GM12892 (cell line): Measurements from ENCODE around the gene PTPRR.

ENCODE experiments used
- POLR2A ChIP-seq: IDR thresholded peaks from 2 replicates; pipeline ENCODE4 v1.6.1; 2011; ENCODE audit warnings: low read depth, low read length, control low read depth
- POLR2AphosphoS5 ChIP-seq: IDR thresholded peaks from 2 replicates; pipeline ENCODE4 v1.6.1; 2011; ENCODE audit warnings: low read depth, low read length, control low read depth
- TAF1 ChIP-seq: IDR thresholded peaks from 2 replicates; pipeline ENCODE4 v1.6.1; 2011; ENCODE audit warnings: low read depth, mild to moderate bottlenecking, control low read depth, low read length, borderline replicate concordance

- TF ChIP-seq POLR2A, result no peak
- no peak for TF ChIP-seq POLR2AphosphoS5
- TF ChIP-seq TAF1, result no peak
These were observed 114.5 kb downstream of the PTPRR start for GRCh38 chr12:70806043-70806442.
